ENCODE measurements around the gene COQ4. TPM values are rescaled to one million over a fixed set of nuclear protein-coding genes. Genes with fewer than 3 reads are reported as not detected.

COQ4 gene
- 46.6 TPM for total RNA-seq (ENCODE audit: unreplicated experiment)
- long read RNA-seq, transcript COQ4-201 (7 exons, 1,548 nt), result major isoform, 29 of 33 reads
- long read RNA-seq, partial matches to known transcripts, result 0 of 33 reads
- long read RNA-seq, other reads (novel, unspliced or antisense), result 3 of 33 reads

- Mint-ChIP-seq H3K36me3 (ENCODE audit: low read depth, unreplicated experiment) (peaks cover 13% of the 10 kb centered on the region), H3K27ac (ENCODE audit: unreplicated experiment) (peak within 1 kb of the TSS; percentile 99), H3K9me3 (ENCODE audit: unreplicated experiment) (no peaks in the 10 kb centered on the region), H3K27me3 (ENCODE audit: unreplicated experiment) (no peaks in the 10 kb centered on the region), H3K4me1 (ENCODE audit: unreplicated experiment) (peaks cover 6% of the 10 kb centered on the region), H3K4me3 (ENCODE audit: unreplicated experiment) (peak within 1 kb of the TSS; percentile 99)
- DNase-seq (ENCODE audit: low spot score), result peak; percentile 84
- TF ChIP-seq CTCF (IDR thresholded peaks at IDR 0.05; ENCODE audit: unreplicated experiment), result no peak
Measured at GRCh38 chr9:128322404-128323211, at the start of gene COQ4, which contains the start of gene TRUB2. TSS of gene COQ4 (plus strand) at chr9:128322839. CDS start at chr9:128322859, 20 bp downstream. TSS of gene TRUB2 (minus strand) at chr9:128322447. CDS start at chr9:128322408, 39 bp downstream.

- Mint-ChIP-seq H3K27me3 (ENCODE audit: unreplicated experiment) (peaks cover 12% of the 10 kb centered on the region), H3K4me1 (ENCODE audit: unreplicated experiment) (peaks cover 27% of the 10 kb centered on the region), H3K9me3 (ENCODE audit: unreplicated experiment) (no peaks in the 10 kb centered on the region), H3K36me3 (ENCODE audit: low read depth, unreplicated experiment) (peaks cover 20% of the 10 kb centered on the region), H3K4me3 (ENCODE audit: unreplicated experiment) (peak overlapping the region; percentile 98), H3K27ac (ENCODE audit: unreplicated experiment) (no peak overlapping the region)
- TF ChIP-seq CTCF (IDR thresholded peaks at IDR 0.05; ENCODE audit: unreplicated experiment), result no peak
- DNase-seq (ENCODE audit: low spot score), result no peak
Measured at GRCh38 chr9:128274245-128274644, 48.4 kb upstream of the COQ4 start.

DNA sequence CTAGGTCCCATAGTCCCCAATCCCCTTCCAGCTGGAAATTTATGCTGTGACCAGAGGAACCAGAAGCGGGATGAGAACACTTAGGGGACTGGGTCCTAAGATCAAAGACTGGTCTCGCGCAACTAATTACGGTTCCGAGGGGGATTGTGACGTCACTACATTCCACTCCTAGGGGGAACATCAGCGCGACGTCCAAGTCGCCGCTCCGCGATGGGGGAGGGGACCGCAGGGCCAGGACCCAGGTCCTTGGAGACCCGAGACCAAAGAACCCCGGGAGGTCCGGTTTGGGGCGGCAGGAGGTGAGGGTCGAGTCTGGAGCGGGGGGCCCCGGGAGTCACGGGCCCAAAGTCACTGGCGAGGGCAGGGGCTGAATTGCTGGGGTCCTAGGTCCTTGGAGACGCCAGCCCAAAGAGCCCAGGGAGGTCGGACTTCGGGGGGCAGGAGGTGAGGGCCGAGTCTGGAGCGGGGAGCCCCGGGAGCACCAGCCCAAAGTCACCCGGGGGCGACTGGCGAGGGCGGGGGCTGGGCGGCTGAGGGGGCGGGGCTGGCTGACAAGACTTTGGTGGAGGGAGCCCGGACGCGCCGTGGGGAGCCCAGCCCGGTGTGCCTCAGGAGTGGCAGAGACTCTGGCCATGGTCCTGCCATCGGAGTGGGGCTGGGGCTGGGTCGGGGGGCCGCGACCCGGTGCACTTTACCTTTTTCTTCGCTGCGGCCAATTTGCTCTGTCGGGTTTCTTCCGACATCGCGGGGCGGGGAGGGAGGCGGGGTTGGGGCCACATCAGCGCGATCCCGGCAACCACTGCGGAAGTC lies 47.2 kb upstream of the COQ4 start, which contains the start of gene GOLGA2:
Gene GOLGA2 (minus strand): TSS at position 810 of the 810 bp plus-strand sequence. CDS start 31 bp downstream, at position 779.
- Mint-ChIP-seq H3K4me3 (ENCODE audit: unreplicated experiment) (peak within 1 kb of the TSS; percentile 98), H3K4me1 (ENCODE audit: unreplicated experiment) (peaks cover 37% of the 10 kb centered on the region), H3K27me3 (ENCODE audit: unreplicated experiment) (peaks cover 14% of the 10 kb centered on the region), H3K9me3 (ENCODE audit: unreplicated experiment) (no peaks in the 10 kb centered on the region), H3K36me3 (ENCODE audit: low read depth, unreplicated experiment) (peaks cover 20% of the 10 kb centered on the region), H3K27ac (ENCODE audit: unreplicated experiment) (peak within 1 kb of the TSS; percentile 89)
- no peak for TF ChIP-seq CTCF (IDR thresholded peaks at IDR 0.05; ENCODE audit: unreplicated experiment)
- peak; percentile 20 for DNase-seq (ENCODE audit: low spot score)

- H3K27me3 Mint-ChIP-seq (ENCODE audit: unreplicated experiment), result peaks cover 14% of the 10 kb centered on the region
- TF ChIP-seq CTCF (IDR thresholded peaks at IDR 0.05; ENCODE audit: unreplicated experiment), result no peak
- peak within 1 kb of the TSS; percentile 89 for H3K27ac Mint-ChIP-seq (ENCODE audit: unreplicated experiment)
- H3K36me3 Mint-ChIP-seq (ENCODE audit: low read depth, unreplicated experiment), result peaks cover 20% of the 10 kb centered on the region
- peaks cover 39% of the 10 kb centered on the region for H3K4me1 Mint-ChIP-seq (ENCODE audit: unreplicated experiment)
- H3K9me3 Mint-ChIP-seq (ENCODE audit: unreplicated experiment), result no peaks in the 10 kb centered on the region
- peak; percentile 100 for DNase-seq (ENCODE audit: low spot score)
- H3K4me3 Mint-ChIP-seq (ENCODE audit: unreplicated experiment), result peak within 1 kb of the TSS; percentile 98
Measured at GRCh38 chr9:128276008-128276573, 46.5 kb upstream of the COQ4 start, which contains the start of gene SWI5. TSS of gene SWI5 (plus strand) at chr9:128276276.
